Glomerular endothelial cell (primary cell): ENCODE results near the gene OR2F1. TPM values are rescaled to one million over a fixed set of nuclear protein-coding genes. Genes with fewer than 3 reads are reported as not detected.

Experiments
- DNase-seq: peaks from one replicate; pipeline ENCODE4 v3.0.0-alpha.2; 2011; ENCODE audit warnings: low read depth, low spot score; ENCODE audit errors: extremely low read depth
- total RNA-seq: library from RNA; depleted of rRNA; stranded (reverse); fragments of >200 nt; gene quantifications from 2 replicates; pipeline ENCODE4 v1.2.3, GENCODE V29; 2015

Gene OR2F1, protein sequence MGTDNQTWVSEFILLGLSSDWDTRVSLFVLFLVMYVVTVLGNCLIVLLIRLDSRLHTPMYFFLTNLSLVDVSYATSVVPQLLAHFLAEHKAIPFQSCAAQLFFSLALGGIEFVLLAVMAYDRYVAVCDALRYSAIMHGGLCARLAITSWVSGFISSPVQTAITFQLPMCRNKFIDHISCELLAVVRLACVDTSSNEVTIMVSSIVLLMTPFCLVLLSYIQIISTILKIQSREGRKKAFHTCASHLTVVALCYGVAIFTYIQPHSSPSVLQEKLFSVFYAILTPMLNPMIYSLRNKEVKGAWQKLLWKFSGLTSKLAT
- not detected in 2 replicates for total RNA-seq

DNA sequence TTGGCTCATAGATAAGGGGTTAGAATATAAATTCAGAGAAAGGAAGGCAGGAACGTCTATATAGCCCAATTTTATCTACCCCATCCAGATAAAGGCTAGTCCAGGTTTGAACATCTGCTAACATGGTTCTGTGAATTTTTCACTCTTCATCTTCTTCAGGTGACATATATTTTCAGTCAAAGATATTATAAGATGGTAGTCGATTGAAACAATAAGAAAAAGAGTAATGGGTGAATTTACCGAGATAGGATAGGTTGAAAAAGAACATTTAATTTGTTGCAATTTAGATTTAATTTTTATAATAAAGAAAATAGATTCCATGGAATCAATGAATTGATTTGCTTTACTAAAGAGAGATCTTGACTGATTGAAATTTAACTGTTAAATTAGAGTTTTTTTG, at the start of gene OR2F1:
Gene OR2F1 (plus strand): TSS at position 301 of the 400 bp plus-strand sequence. CDS start 5,127 bp downstream, outside the sequence.
- DNase-seq: no peak

DNA sequence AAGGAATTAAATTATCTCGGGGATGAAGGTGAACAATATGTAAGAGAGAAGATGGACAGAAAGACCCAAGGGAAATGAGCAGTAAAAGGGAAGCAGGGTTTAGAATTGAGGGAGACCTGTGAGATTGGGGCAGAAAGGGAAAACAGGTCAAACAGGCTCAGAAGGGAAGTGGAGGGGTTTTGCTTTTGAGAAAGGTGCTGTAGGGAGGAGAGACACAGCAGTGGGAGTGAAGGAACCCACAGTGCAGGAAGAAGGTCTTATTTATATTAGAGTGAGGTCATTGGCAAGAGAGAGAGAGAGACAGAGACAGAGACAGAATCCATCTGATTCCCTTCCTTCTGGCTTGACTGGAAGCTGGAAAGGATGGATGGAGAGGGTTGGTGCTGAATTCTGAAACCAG, 49.1 kb upstream of the OR2F1 start:
- no peak for DNase-seq

DNA sequence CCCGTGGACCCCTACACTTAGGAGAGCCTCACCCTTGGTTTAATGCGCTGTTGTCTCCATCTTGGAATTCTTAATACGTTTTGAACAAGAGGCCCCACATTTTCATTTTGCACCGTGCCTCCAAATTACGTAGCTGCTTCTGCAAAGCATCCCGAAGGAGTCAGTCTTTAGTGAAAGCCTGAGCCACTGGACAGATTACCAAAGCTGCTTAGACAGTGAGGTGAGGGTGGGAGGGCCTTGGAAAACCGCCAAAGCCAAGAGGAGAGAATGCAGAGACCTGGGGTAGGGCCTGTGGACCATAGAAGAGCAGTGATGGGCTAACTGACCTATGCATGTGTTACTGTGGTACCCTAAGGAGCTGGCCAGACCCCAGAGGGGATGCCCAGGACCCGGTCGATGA, 48.5 kb upstream of the OR2F1 start:
- no peak for DNase-seq

DNA sequence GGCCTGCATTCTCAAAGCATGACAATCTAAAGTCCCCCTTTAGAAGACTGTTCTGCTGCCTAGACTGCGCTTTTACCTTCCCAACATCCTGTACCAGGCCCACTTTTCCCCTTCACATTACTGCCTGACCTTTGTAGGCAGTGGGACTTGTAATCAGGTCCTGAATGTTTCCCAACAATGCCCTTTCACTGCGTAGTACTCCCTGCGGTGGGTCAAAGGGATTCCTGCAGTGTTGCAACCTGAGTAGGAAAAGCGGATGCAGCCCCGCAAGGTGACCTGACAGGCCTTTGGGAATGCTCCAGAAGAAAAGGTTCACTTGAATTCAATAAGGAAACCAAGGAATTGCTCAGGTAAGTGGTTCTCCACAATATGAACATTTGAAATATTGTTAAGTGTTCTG, 47.7 kb upstream of the OR2F1 start:
- DNase-seq: no peak

DNA sequence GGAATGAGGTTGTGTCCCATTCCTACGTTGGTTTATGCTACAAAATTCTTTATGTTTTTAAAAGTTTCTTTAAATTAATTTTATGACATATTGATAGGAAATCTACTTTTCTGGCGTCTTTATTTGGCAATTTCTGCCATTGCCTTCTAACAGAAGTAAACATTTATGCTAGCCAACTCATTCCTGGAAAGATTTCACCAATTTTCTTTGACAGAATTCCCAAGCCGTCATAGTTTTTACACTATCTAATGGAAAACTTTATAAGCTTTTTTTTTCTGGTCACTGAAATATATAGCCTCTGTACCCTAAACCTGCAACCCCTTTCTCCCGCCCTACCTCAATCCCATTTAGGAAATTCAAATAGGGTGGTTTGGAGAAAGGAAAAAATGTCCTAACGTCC, 46.5 kb upstream of the OR2F1 start:
- DNase-seq: no peak

DNA sequence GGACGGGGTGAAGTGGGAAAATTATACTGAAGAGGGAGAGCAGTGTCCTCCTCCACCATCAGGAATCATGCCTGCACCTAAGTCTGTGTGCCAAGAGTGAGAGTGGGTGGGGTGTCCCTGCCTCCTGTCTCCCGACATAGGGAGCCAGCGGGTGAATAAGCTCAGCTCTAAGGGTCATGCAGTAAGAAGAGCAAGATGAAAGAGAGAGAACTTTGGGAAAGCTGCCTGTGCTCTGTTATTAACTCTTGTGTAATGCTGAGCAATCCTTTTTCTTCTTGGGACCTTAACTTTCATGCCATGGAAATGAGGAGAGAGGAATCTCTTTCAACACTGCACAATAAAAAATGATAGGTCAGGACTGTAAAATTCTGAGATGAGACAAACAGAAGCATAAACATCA, 44.8 kb upstream of the OR2F1 start:
- no peak for DNase-seq

DNA sequence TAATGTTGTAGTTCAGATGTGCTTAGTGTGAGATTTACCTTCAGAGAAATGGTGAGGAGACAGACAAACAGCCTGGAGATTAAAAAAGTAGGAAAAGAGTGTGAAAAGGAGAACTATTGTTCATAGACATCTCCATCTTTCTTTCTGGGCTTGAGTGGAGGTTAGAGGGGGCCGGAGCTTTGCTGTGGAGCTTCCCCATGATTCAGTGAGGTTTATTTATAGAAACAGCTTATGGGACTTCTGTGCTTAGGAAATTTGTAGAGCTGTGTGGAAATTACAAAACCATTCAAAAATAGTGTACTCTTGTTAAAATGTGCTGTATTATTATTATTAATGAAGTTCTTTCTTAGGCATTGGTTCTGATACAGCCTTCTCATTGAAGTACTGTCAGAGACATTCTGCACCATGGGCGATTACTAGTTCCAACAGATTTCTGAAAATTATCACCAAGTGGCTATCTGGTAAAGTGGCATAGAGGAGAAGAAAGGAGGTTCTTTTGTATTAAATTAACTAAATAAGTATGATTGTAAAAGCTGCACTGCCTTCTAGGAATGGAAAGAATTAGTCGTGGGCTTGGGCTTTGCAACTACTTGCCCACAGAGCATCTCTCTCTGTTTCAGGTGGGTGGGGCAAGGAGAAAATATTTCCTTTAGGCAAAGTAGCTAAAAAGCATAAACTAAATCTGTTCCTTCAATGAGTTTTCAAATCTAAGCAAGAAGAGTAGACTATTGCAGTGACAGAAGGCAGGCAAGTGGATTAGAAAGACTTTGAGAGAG, 44.0 kb upstream of the OR2F1 start:
- no peak for DNase-seq

DNA sequence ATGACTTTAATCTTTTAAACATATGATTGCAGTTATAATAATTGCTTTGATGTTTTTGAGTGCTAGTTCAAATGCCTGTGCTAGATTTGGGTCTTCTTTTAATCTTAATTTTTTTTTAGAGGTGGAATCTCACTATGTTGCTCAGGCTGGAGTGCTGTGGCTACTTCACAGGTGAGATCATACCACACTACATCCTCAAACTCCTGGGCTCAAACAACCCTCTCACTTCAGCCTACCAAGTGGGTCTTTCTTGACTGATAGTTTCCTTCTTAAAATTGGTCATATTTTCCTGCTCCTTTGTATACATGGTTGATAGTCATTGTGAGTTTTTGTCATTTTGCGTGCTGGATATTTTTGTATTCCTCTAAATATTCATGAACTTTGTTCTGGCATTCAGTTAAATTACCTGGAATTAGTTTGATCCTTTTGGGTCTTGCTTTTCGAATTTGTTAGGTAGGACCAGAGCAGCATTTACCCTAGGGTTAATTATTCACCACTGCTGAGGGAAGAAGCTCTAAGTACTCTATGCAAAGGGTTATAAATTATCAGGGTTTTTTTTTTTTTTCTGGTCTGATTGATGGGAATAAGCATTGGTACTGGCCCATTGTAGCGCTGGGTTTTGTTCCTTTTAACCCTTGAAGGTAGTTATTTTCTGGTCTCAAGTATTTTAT, 40.6 kb upstream of the OR2F1 start:
- DNase-seq: no peak

DNA sequence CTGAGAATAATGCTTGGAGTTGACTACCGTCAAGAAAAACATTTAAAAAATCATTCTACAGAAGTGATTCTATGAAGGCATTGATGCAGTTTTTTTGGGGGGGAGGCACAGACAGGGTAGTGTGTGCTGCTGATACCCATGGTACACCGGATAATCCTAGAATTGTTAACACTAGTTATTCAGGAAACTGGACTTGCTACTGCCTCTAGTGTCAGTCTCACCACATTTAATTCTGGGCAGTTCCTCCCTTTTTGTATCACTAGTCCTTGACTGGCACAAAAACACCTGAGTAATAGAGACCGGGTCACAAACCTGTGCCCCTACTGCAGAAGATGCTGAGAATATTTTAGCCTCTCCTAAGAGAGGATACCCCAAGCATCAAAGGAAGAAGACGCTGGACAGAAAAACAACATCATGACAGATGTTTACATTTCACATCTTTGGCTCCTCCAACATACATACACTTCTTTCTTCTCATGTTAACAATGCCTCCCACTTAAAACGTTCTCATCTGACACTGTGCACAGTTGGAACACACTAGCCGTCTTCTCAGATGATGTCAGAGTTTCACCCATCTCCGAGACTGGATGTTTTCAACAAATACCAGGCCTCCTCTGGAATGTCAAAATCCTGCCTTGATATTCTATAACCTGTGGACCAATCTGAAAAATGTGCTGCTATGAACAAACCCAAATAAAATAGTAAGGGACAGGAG, 39.5 kb upstream of the OR2F1 start:
- DNase-seq: no peak

DNA sequence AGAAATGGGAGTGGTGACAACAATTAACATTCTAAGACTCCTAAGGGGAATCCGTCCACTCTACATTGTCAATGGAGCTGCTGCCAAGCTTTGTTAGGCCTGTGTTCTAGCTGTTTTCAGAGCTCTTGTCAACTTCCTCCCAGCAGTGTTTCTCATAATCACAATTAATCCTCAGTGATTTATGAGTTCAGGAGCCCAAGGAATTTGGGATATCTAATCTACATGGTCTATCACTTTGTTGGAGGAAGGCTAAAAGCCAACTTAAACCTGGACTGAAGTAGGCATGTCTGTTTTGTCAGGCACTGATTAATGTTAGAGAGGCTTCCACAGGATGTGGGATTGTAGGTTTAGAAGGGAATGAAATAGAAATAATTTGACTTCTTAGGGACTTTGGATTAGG, 29.8 kb upstream of the OR2F1 start:
- DNase-seq: no peak

DNA sequence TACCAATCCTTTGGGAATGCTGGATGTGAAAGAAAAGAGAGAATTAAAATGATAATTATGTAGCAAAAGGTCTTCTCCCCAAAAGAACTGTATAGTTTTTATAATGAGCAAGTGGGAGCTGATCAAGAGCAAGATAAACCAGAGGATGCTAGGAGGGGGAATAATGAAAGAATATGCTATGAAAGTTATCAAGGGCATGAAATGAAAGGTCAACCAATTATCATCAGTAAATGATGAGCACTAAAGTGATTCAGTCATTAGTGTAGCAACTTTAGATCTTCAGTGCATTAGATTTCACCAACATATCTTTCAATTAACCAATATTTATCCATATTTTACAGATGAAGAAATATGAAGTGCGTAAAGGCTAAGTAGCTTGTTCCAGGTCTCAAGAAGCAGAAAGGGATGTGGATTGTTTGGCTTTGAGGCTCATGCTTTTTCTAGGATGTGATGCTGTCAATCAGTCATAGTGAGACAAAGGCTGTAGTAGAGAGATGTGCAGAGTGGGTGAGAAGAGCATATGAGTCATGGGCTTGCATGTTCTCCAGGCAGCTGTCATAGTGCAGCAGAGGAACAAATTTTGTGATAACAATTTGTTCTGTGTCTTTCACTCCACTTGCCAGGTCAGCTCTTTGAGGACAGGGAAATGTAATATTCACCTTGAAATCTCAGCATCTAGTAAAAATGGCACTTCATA, 25.3 kb upstream of the OR2F1 start:
- DNase-seq: no peak

DNA sequence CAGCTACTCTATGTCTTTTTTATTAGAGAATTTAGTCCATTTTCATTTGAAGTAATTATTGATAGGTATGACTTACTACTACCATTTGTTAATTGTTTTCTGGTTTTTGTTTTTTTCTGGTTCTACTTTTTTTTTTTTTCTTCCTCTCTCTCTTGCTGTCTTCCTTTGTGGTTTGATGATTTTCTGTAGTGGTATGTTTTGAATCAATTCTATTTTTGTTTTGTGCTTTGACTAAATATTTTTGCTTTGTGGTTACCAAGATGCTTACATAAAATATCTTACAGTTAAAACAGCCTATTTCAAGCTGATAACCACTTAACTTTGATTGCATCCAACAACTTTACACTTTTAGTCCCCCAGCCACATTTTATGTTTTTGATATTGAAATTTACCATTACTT, 22.9 kb upstream of the OR2F1 start:
- no peak for DNase-seq

DNA sequence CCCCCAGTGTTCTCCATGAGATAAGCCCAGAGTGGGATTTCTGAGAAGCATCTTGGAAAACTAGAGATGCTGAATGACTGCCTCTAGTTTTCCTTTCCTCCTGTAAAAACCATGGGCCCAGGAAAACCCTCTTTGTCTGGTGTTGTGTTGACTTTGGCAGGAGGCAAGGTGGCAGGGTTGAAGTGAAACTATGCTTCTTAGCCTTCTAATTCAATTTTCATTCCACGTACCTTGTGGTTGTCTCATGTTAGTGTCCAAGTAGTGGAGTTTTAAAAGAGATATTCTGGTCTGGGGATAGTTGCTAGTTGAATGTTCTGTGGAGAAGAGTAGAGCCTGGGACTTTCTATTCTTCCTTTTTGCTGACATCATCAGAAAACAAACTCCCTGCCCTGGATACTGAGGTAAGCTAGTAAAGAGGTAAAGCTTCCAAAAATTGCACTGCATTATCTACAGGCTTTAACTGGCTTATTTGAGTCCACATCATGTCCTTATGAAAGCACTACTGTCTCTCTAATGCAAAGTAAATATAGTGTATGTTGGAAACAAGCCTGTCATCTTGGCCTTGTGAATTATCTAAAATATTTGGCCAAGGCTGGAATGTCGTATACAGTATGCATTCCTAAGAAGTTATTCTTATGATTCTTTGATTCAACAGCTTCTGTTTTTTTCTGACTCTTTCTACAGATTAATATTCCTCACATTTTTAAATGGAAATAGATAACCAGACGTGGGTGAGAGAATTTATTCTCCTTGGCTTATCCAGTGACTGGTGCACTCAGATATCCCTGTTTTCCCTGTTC, 19.9 kb upstream of the OR2F1 start, which contains the start of gene OR2F2:
Gene OR2F2 (plus strand): TSS at position 708 of the 800 bp plus-strand sequence. CDS start 0 bp downstream, at position 708.
- no peak for DNase-seq

DNA sequence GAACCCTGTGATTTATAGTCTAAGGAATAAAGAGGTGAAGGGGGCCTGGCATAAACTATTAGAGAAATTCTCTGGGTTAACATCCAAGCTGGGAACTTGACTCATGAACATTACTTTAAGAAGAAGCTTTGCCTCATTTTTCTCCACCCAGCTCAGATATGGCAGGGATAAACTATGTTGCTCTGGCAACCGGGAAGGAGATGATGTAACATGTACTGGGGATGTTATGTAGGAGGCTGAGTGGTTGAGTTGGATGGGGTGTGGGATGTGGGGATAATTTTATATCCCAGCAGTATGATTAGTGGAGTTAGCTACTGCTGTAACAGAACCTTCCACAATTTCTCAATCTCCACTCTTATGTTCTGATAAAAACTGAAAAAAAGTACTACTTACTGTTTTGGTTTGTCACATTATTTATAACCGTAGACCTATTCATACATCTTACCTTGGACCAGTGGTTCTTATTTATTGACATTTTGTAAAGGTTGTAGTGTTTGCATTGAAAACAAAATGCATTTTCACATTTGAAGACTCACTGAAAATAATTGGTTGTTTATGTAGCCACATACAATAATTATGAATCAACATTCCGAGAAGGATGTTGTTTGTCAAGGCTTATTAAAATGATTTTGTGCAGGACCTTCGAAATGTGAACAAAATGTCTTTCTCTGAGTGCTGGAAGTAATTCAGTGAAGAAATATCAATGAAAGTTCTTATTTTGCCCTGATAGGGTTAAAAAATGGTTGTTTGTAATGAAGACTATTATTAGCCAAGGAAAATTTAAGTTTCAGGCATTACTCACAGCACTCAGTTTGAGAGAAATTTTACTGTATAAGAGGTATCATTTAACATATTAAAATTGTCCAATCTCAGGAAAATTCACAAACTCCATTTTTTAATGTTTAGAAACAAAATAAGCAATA, 18.3 kb upstream of the OR2F1 start:
- DNase-seq: no peak

DNA sequence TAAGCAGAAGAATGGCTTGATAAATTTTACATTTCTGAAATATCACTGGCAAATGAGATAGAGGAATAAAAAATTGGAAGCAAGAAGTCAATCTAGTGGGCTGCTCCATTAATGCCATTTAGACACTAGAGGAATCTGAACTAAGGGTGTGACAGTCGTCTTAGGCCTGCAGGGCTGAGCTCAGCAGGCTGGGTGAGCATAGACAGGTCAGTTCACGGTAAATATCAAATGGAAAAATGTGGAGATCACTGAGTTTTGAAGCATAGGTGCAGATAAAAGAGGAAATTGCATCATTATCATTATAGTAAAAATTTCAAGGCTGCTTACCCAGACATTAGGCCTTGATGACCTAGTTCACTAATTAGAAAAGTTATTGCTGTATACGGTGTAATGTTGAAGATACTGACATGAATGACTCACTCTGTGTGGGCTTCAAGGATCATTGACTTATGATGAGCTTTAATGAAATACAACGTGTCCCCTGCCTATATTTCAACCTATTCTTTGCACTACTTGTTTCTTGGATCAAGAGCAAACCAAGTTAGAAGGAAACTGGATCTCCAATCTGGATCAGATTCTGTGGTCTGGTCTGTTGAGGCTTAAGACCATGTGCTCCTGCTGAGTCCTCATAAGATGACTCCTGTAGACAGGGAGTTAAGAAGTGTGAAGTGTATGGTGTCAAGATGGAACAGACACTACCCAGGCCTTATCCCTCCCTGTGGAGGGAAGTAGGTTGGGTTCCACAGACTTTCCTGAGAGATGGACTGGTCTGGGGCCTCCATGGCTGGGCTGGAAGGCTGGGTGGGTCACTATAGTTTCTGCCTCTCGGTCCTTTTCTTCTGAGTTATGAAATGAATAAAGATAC, 16.0 kb upstream of the OR2F1 start:
- no peak for DNase-seq

DNA sequence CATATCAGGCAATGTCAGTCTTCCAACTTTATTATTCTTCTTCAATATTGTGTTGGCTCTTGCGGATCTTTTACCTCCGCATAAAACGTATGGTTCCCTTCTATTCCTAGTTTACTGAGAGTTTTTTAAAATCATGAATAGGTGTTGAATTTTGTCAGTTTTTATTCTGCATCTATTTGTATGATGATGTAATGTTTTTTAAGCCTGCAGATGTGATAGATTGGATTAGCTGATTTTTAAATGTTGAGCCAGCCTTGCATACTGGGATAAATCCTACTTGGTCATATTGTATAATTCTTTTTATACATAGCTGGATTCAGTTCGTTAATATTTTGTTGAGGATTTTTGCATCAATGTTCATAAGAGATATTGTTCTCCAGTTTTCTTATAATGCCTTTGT, 9.2 kb upstream of the OR2F1 start:
- no peak for DNase-seq

DNA sequence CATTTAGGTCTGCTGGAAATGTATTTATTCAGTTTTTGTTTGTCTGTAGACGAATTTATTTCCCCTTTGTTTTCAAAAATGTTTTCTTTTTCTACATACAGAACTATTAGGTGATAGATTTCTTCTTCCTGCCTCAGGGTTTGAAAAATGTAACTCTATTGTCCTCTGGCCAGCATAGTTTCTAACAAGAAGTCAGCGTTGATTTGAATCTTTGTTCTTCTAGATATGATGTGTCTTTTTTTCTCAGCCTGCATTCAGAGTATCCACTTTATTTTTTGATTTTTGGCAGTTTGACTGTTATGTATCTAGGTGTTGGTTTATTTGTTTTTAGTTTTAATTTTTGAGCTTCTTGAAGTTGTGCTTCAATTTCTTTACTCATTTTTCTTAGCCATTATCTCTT, 7.5 kb upstream of the OR2F1 start:
- DNase-seq: no peak

DNA sequence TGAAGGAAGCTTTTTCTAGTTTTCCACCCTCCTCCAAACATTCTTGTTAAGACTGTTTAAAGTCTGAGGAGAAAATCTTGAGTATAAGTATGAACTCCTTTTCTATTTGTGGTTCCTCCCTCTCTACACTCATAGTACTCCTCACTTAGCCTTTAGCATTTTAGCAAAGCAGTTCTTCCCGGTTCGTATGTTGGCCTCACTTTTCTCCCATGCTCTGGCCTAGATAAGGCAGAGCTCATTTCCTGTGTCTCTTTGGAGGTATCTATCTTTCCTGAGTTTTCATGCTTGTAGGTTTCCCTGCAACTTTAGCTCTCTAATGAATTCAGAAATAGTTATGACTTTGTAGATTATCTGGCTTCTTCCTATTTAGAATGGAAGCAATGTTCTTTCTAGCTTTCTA, 5.9 kb upstream of the OR2F1 start:
- DNase-seq: no peak
